Astrocyte (in vitro differentiated cells and primary cell): ENCODE results near the gene ANXA1. TPM values are rescaled to one million over a fixed set of nuclear protein-coding genes. Genes with fewer than 3 reads are reported as not detected.

Experiments used
- DNase-seq: peaks from one replicate; pipeline ENCODE4 v3.0.0-alpha.2; 2010; ENCODE audit warnings: low read depth
- FAIRE-seq: peaks from 2 replicates; lab custom pipeline; 2011; peaks lifted over from hg19 to GRCh38; lab: Jason Lieb, UNC
- H2AFZ ChIP-seq: 2 replicates; pipeline ENCODE4 v1.6.0; 2012; ENCODE audit warnings: low read depth, low read length, inconsistent platforms
- H3K27ac ChIP-seq: 2 replicates; pipeline ENCODE4 v1.5.1; 2011; ENCODE audit warnings: low read depth, low read length, inconsistent platforms
- H3K27me3 ChIP-seq: 2 replicates; pipeline ENCODE4 v1.6.0; 2011; ENCODE audit warnings: low read length, inconsistent platforms; ENCODE audit not compliant: insufficient read depth
- H3K36me3 ChIP-seq: 2 replicates; pipeline ENCODE4 v1.5.1; 2011; ENCODE audit warnings: low read length, inconsistent platforms; ENCODE audit not compliant: insufficient read depth
- H3K4me1 ChIP-seq: 2 replicates; pipeline ENCODE4 v1.5.1; 2011; ENCODE audit warnings: low read length, inconsistent platforms; ENCODE audit not compliant: insufficient read depth
- H3K4me2 ChIP-seq: 2 replicates; pipeline ENCODE4 v1.6.0; 2012; ENCODE audit warnings: low read length, inconsistent platforms
- H3K4me3 ChIP-seq: 2 replicates; pipeline ENCODE4 v1.5.1; 2011; ENCODE audit warnings: low read depth, mild to moderate bottlenecking, low read length, inconsistent platforms; ENCODE audit not compliant: insufficient read depth
- H3K79me2 ChIP-seq: 2 replicates; pipeline ENCODE4 v1.6.0; 2012; ENCODE audit warnings: mild to moderate bottlenecking, low read length, inconsistent platforms; ENCODE audit not compliant: insufficient read depth
- H3K9ac ChIP-seq: 2 replicates; pipeline ENCODE4 v1.6.0; 2012; ENCODE audit warnings: mild to moderate bottlenecking, low read length, inconsistent platforms
- H3K9me3 ChIP-seq: 2 replicates; pipeline ENCODE4 v1.5.1; 2012; ENCODE audit warnings: low read depth, mild to moderate bottlenecking, low read length, inconsistent platforms; ENCODE audit not compliant: insufficient read depth
- H4K20me1 ChIP-seq: 2 replicates; pipeline ENCODE4 v1.6.0; 2012; ENCODE audit warnings: low read length, inconsistent platforms; ENCODE audit not compliant: insufficient read depth
- H3K27ac Mint-ChIP-seq: one replicate; pipeline ENCODE4 v1.8.0; 2021; ENCODE audit warnings: mild to moderate bottlenecking, mixed read lengths; ENCODE audit not compliant: unreplicated experiment
- H3K27me3 Mint-ChIP-seq: one replicate; pipeline ENCODE4 v1.8.0; 2021; ENCODE audit warnings: low read depth, mixed read lengths; ENCODE audit not compliant: unreplicated experiment
- H3K36me3 Mint-ChIP-seq: one replicate; pipeline ENCODE4 v1.8.0; 2021; ENCODE audit warnings: low read depth, mixed read lengths; ENCODE audit not compliant: unreplicated experiment
- H3K4me1 Mint-ChIP-seq: one replicate; pipeline ENCODE4 v1.8.0; 2021; ENCODE audit warnings: low read depth, mixed read lengths; ENCODE audit not compliant: unreplicated experiment
- H3K4me3 Mint-ChIP-seq: one replicate; pipeline ENCODE4 v1.8.0; 2021; ENCODE audit warnings: mild to moderate bottlenecking, moderate library complexity, mixed read lengths; ENCODE audit not compliant: unreplicated experiment
- H3K9me3 Mint-ChIP-seq: one replicate; pipeline ENCODE4 v1.8.0; 2021; ENCODE audit warnings: mild to moderate bottlenecking, mixed read lengths; ENCODE audit not compliant: unreplicated experiment
- EZH2 ChIP-seq: IDR thresholded peaks from 2 replicates; pipeline ENCODE4 v1.6.1; 2012; ENCODE audit warnings: mild to moderate bottlenecking, low read length, inconsistent platforms; ENCODE audit not compliant: insufficient read depth
- total RNA-seq: library from RNA; stranded (reverse); gene quantifications from 2 replicates; pipeline ENCODE4 v1.2.1, GENCODE V29; 2021
- TF ChIP-seq, protein P1 (sequence below): IDR thresholded peaks from 2 replicates; pipeline ENCODE4 v1.5.1; 2011; ENCODE audit warnings: low read depth, mild to moderate bottlenecking, inconsistent platforms, low read length, moderate library complexity; ENCODE audit not compliant: insufficient read depth

Gene ANXA1
- total RNA-seq, 1 donor from 2014 or later, result 637 TPM

DNA sequence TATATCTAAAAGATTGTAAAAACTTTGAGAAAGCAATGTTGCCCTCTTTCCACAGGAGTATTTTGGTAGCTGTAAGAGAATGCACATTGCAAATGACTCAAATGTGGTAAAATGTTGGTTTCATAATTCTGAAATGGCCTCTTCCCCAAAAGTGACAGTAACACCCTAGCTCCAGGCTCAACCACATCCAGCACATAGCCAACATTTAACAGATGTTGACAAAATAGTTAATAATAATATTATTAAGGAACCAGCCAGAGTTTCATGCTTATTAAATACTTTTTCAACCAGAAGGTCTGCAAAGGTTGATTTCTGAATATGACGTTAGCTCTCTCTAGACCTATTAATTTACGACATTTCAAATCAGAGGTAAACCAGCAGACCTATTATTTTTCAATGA, 1.3 kb downstream of the ANXA1 start:
- Mint-ChIP-seq H3K27ac (peak overlapping the region; percentile 96), H3K9me3 (no peaks in the 10 kb centered on the region), H3K4me1 (peaks cover 54% of the 10 kb centered on the region), H3K27me3 (no peaks in the 10 kb centered on the region), H3K36me3 (peaks cover 5% of the 10 kb centered on the region), H3K4me3 (peak overlapping the region; percentile 96)
- peak overlapping the region; percentile 92 for H3K27ac ChIP-seq
- H3K27me3 ChIP-seq, result no peaks in the 10 kb centered on the region
- H3K36me3 ChIP-seq, result peaks cover 18% of the 10 kb centered on the region
- TF ChIP-seq, protein P1, sequence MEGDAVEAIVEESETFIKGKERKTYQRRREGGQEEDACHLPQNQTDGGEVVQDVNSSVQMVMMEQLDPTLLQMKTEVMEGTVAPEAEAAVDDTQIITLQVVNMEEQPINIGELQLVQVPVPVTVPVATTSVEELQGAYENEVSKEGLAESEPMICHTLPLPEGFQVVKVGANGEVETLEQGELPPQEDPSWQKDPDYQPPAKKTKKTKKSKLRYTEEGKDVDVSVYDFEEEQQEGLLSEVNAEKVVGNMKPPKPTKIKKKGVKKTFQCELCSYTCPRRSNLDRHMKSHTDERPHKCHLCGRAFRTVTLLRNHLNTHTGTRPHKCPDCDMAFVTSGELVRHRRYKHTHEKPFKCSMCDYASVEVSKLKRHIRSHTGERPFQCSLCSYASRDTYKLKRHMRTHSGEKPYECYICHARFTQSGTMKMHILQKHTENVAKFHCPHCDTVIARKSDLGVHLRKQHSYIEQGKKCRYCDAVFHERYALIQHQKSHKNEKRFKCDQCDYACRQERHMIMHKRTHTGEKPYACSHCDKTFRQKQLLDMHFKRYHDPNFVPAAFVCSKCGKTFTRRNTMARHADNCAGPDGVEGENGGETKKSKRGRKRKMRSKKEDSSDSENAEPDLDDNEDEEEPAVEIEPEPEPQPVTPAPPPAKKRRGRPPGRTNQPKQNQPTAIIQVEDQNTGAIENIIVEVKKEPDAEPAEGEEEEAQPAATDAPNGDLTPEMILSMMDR, result no peak
- no peak for TF ChIP-seq EZH2
- no peak for DNase-seq
- peaks cover 70% of the 10 kb centered on the region for H3K79me2 ChIP-seq
- H3K9me3 ChIP-seq, result no peaks in the 10 kb centered on the region
- H3K9ac ChIP-seq, result peak overlapping the region; percentile 95
- H3K4me1 ChIP-seq, result peaks cover 47% of the 10 kb centered on the region
- peaks cover 44% of the 10 kb centered on the region for H4K20me1 ChIP-seq
- H2AFZ ChIP-seq, result no peak overlapping the region
- peak overlapping the region; percentile 83 for H3K4me2 ChIP-seq
- FAIRE-seq, result no peak
- H3K4me3 ChIP-seq, result peak overlapping the region; percentile 95

DNA sequence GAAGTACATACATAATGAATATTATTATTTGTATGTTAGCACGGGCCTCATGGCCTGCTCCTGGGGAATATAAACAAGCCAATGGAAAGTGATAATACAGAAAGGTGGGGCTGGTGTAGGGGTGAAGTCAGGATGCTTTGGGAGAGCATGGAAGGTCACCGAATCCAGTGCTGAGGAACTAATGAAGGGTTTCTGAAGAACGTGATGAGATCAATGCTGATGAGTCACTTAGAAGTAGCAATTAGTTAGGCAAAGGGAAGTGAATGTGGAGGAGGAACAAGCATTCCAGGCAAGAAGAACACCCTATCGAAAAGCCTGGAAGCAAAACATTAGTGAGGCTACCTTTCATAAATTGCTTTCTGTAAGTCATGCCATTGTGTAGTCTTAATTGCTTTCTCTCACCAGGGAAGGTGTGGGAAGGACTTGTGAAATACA, 2.1 kb downstream of the ANXA1 start:
- H3K36me3 ChIP-seq, result peaks cover 26% of the 10 kb centered on the region

DNA sequence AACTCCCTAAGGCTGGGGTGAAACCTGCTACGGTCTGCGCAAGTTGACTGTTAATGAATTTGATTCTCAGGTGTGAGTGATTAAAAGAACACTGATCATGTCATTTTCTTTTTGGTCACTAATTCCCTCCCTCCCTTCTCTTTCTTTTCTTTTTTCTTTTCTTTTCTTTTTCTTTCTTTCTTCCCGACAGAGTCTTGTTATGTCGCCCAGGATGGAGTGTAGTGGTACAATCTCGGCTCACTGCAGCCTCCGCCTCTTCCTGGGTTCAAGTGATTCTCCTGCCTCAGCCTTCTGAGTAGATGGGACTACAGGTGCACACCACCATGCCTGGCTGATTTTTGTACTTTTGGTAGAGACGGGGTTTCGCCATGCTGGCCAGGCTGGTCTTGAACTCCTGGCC, 2.6 kb downstream of the ANXA1 start:
- FAIRE-seq, result no peak
- Histone ChIP-seq H3K9ac (peak overlapping the region; percentile 95), H3K4me3 (peak overlapping the region; percentile 95)

More for the DNA sequence above, 2.1 kb downstream of the ANXA1 start:
- H3K9me3 Mint-ChIP-seq, result no peaks in the 10 kb centered on the region
- H3K27ac ChIP-seq, result peak overlapping the region; percentile 92
- peak overlapping the region; percentile 83 for H3K4me2 ChIP-seq
- H3K4me3 ChIP-seq, result peak overlapping the region; percentile 95
- H3K27me3 Mint-ChIP-seq, result no peaks in the 10 kb centered on the region
- H3K9me3 ChIP-seq, result no peaks in the 10 kb centered on the region
- H3K36me3 Mint-ChIP-seq, result peaks cover 5% of the 10 kb centered on the region
- peak overlapping the region; percentile 94 for H3K27ac Mint-ChIP-seq
- DNase-seq (peak; percentile 66), FAIRE-seq (peak; percentile 96)
- peaks cover 52% of the 10 kb centered on the region for H4K20me1 ChIP-seq
- peak overlapping the region; percentile 95 for H3K9ac ChIP-seq
- peaks cover 41% of the 10 kb centered on the region for H3K4me1 ChIP-seq
- H3K27me3 ChIP-seq, result no peaks in the 10 kb centered on the region
- TF ChIP-seq, protein P1, result no peak
- TF ChIP-seq EZH2, result no peak
- peaks cover 79% of the 10 kb centered on the region for H3K79me2 ChIP-seq
- H2AFZ ChIP-seq, result no peak overlapping the region
- H3K4me1 Mint-ChIP-seq, result peaks cover 48% of the 10 kb centered on the region
- peak overlapping the region; percentile 96 for H3K4me3 Mint-ChIP-seq

More for the DNA sequence above, 2.6 kb downstream of the ANXA1 start:
- H3K27ac Mint-ChIP-seq, result peak overlapping the region; percentile 90
- H3K27me3 Mint-ChIP-seq, result no peaks in the 10 kb centered on the region
- Histone ChIP-seq H3K4me1 (peaks cover 36% of the 10 kb centered on the region), H2AFZ (no peak overlapping the region), H4K20me1 (peaks cover 52% of the 10 kb centered on the region), H3K4me2 (peak overlapping the region; percentile 83), H3K9me3 (no peaks in the 10 kb centered on the region), H3K79me2 (peaks cover 83% of the 10 kb centered on the region), H3K27me3 (no peaks in the 10 kb centered on the region), H3K27ac (peak overlapping the region; percentile 92), H3K36me3 (peaks cover 30% of the 10 kb centered on the region)
- H3K36me3 Mint-ChIP-seq, result peaks cover 7% of the 10 kb centered on the region
- TF ChIP-seq EZH2, result no peak
- peak overlapping the region; percentile 96 for H3K4me3 Mint-ChIP-seq
- peaks cover 44% of the 10 kb centered on the region for H3K4me1 Mint-ChIP-seq
- H3K9me3 Mint-ChIP-seq, result no peaks in the 10 kb centered on the region
- no peak for DNase-seq
